Upper lobe of left lung (tissue), 4 donors: ENCODE data around the gene TTC34.

Experiments used
- EP300 ChIP-seq, 4 donors: sonication (generic); formaldehyde crosslinking; IDR thresholded peaks; one replicate each; pipeline ENCODE4 v1.5.1; 2017; ENCODE audit warnings: antibody characterized with exemption in 4 of 4, control low read depth in 2 of 4
- POLR2A ChIP-seq, 4 donors: fragments of 450-650 bp; IDR thresholded peaks; one replicate each; pipeline ENCODE4 v1.5.1; 2016 to 2017; ENCODE audit warnings: antibody characterized with exemption in 4 of 4, mild to moderate bottlenecking in 2 of 4
- POLR2AphosphoS5 ChIP-seq, 2 donors: sonication (generic); formaldehyde crosslinking; IDR thresholded peaks; one replicate each; pipeline ENCODE4 v1.5.1; 2017; ENCODE audit warnings: antibody characterized with exemption in 2 of 2
- TF ChIP-seq, protein P1 (sequence below), 6 experiments: fragments of 450-650 bp in 4 of 6; fragments of 200-600 bp in 2 of 6; sonication (generic) in 2 of 6; IDR thresholded peaks; one replicate each; pipeline ENCODE4 v1.5.1; 2016 to 2019; ENCODE audit warnings: antibody characterized with exemption in 6 of 6

DNA sequence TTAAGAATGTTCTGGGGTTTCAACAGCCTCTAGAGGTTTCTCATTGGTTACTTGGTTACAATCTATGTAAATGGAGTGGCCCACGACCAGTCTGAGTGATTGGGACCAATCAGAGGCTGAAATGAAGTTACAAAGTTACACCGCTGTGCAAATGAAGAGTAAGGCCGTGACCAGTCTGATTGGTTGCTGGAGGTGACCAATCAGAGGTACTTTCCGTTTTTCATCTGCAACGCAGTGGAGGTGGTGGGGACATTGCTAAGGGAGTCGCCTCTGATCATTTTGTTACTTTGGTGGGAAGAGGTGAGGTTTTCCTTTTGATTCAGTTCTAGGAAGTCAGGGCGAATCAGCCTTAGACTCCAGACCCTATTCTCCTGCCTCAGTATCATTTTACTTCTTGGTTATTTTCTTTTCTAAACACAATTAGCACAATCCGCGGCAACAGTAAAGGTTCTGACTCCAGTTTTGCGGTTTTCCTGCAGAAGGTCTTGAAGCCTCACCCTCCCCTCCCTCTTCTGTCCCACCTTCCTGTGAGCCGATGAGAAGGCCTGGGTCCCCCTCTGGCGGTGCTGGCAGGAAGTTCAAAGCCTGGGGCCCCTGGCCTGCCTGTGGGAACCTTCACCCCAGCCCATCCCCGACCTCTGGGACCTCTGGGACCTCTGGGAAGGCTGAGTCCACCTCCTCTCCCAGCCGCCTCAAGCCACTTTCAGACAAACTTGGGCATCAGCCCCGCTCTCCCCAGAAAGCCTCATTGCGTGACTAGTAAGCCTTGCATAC lies 38.7 kb upstream of the TTC34 start:
- TF ChIP-seq POLR2AphosphoS5 (IDR thresholded peaks at IDR 0.05) (no peak), POLR2A (IDR thresholded peaks at IDR 0.05) (no peak), EP300 (IDR thresholded peaks at IDR 0.05) (no peak)
- TF ChIP-seq, protein P1, sequence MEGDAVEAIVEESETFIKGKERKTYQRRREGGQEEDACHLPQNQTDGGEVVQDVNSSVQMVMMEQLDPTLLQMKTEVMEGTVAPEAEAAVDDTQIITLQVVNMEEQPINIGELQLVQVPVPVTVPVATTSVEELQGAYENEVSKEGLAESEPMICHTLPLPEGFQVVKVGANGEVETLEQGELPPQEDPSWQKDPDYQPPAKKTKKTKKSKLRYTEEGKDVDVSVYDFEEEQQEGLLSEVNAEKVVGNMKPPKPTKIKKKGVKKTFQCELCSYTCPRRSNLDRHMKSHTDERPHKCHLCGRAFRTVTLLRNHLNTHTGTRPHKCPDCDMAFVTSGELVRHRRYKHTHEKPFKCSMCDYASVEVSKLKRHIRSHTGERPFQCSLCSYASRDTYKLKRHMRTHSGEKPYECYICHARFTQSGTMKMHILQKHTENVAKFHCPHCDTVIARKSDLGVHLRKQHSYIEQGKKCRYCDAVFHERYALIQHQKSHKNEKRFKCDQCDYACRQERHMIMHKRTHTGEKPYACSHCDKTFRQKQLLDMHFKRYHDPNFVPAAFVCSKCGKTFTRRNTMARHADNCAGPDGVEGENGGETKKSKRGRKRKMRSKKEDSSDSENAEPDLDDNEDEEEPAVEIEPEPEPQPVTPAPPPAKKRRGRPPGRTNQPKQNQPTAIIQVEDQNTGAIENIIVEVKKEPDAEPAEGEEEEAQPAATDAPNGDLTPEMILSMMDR (IDR thresholded peaks at IDR 0.05): no peak
